Activated CD8-positive, alpha-beta memory T cell treated with anti-CD3 and anti-CD28 coated beads, Interleukin-2, amount 50 U/mL, for 4 hours (primary cell): ENCODE results near the gene TRIM67.

ENCODE experiments used
- DNase-seq: peaks from one replicate; pipeline ENCODE4 v3.0.0-alpha.2; 2020

TRIM67 gene

GRCh38 chr1:231238298-231238697 is 76.4 kb downstream of the TRIM67 start:
- no peak for DNase-seq

GRCh38 chr1:231240531-231240882 is 78.6 kb downstream of the TRIM67 start:
- DNase-seq: no peak

- peak; percentile 90 for DNase-seq
Observed at GRCh38 chr1:231240883-231241735, 79.3 kb downstream of the TRIM67 start, which contains the start of gene GNPAT. GNPAT (plus strand) TSS chr1:231241212; CDS start chr1:231241379, 167 bp downstream.

GRCh38 chr1:231241750-231242149 is 79.9 kb downstream of the TRIM67 start:
- no peak for DNase-seq

- DNase-seq: no peak
Observed at GRCh38 chr1:231242516-231243198, 80.8 kb downstream of the TRIM67 start.

- DNase-seq: no peak
Observed at GRCh38 chr1:231248778-231249177, 86.9 kb downstream of the TRIM67 start.

GRCh38 chr1:231252336-231252735 is 90.5 kb downstream of the TRIM67 start:
- no peak for DNase-seq

GRCh38 chr1:231260351-231260750 is 98.5 kb downstream of the TRIM67 start:
- DNase-seq: no peak

- no peak for DNase-seq
Observed at GRCh38 chr1:231264642-231265041, 102.8 kb downstream of the TRIM67 start.

- no peak for DNase-seq
Observed at GRCh38 chr1:231265379-231265778, 103.5 kb downstream of the TRIM67 start.

GRCh38 chr1:231266811-231267322 is 105.0 kb downstream of the TRIM67 start:
- no peak for DNase-seq
